ENCODE results near the gene ABLIM2. TPM values are rescaled to one million over a fixed set of nuclear protein-coding genes. Genes with fewer than 3 reads are reported as not detected.

The ABLIM2 gene
- total RNA-seq, 2 experiments from 2014 or later: 0.58 to 0.64 TPM

- ATAC-seq: no peak
- Mint-ChIP-seq H3K4me3 (no peak overlapping the region), H3K4me1 (peaks cover 2% of the 10 kb centered on the region), H3K27me3 (peaks cover 4% of the 10 kb centered on the region), H3K9me3 (ENCODE audit: low read depth) (no peaks in the 10 kb centered on the region), H3K27ac (no peak overlapping the region), H3K36me3 (ENCODE audit: low read depth) (no peaks in the 10 kb centered on the region)
- POLR2A ChIA-PET: no interaction called here
- DNase-seq: no peak
- CTCF ChIA-PET: no interaction called here
- intact Hi-C loops (cut with DNase I, micrococcal nuclease): no loop called here
These were observed 6.3 kb downstream of the ABLIM2 start for GRCh38 chr4:8152090-8152864.

DNA sequence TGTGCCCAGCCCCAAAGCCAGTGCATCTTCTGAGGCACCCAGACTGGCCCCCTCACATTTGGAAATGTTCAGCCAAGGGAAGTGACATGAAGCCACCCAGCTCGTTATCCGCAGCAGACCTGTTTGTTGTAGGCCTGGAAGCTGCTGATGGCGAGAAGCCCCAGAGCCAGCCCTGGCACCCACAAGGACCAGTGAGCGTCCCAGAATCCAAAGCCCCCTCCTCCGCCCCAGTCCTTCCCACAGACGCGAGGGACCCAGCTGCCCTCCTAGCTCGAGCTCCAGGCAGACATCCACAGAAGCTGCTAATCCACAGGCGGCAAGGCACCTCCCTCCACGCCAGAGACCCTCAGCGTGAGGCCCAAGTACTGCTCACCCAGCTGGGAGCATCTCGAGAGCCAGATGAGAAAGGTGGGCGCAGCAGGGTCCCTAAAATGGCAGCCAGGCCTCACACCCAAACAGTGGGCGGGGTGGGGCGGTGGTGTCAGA lies 7.4 kb downstream of the ABLIM2 start:
- intact Hi-C loops (cut with DNase I, micrococcal nuclease): no loop called here
- H3K36me3 Mint-ChIP-seq (ENCODE audit: low read depth): no peaks in the 10 kb centered on the region
- no peak overlapping the region for H3K4me3 Mint-ChIP-seq
- POLR2A ChIA-PET: no interaction called here
- no peak overlapping the region for H3K27ac Mint-ChIP-seq
- no peak for DNase-seq
- no peaks in the 10 kb centered on the region for H3K9me3 Mint-ChIP-seq (ENCODE audit: low read depth)
- H3K27me3 Mint-ChIP-seq: no peaks in the 10 kb centered on the region
- CTCF ChIA-PET: interaction anchor here (0.6 to 0.7 kb wide), 2 partner anchors 12 to 246 kb away, joined by 3 read pairs; no protein-coding TSS in a partner anchor
- peaks cover 2% of the 10 kb centered on the region for H3K4me1 Mint-ChIP-seq
- ATAC-seq: no peak

- POLR2A ChIA-PET: no interaction called here
- intact Hi-C loops (cut with DNase I, micrococcal nuclease): no loop called here
These were observed 8.2 kb downstream of the ABLIM2 start for GRCh38 chr4:8150152-8151090.

GRCh38 chr4:8149664-8150063 lies 8.9 kb downstream of the ABLIM2 start:
- peaks cover under 1% of the 10 kb centered on the region for H3K4me1 Mint-ChIP-seq
- H3K27me3 Mint-ChIP-seq: peaks cover 3% of the 10 kb centered on the region
- no peaks in the 10 kb centered on the region for H3K9me3 Mint-ChIP-seq (ENCODE audit: low read depth)
- CTCF ChIA-PET: no interaction called here
- intact Hi-C loops (cut with DNase I, micrococcal nuclease): no loop called here
- no peak overlapping the region for H3K27ac Mint-ChIP-seq
- ATAC-seq (no peak), DNase-seq (no peak)
- H3K36me3 Mint-ChIP-seq (ENCODE audit: low read depth): no peaks in the 10 kb centered on the region
- POLR2A ChIA-PET: no interaction called here
- H3K4me3 Mint-ChIP-seq: no peak overlapping the region

More at GRCh38 chr4:8150152-8151090, 8.2 kb downstream of the ABLIM2 start:
- CTCF ChIA-PET: interaction anchor here (0.7 kb wide), 1 partner anchor 247 kb away, joined by 3 read pairs; no protein-coding TSS in a partner anchor
- Mint-ChIP-seq H3K9me3 (ENCODE audit: low read depth) (no peaks in the 10 kb centered on the region), H3K4me1 (peaks cover 2% of the 10 kb centered on the region), H3K27ac (no peak overlapping the region), H3K36me3 (ENCODE audit: low read depth) (no peaks in the 10 kb centered on the region), H3K27me3 (peaks cover 3% of the 10 kb centered on the region), H3K4me3 (no peak overlapping the region)
- DNase-seq: no peak
- ATAC-seq: no peak

GRCh38 chr4:8148785-8149435 lies 9.7 kb downstream of the ABLIM2 start:
- Mint-ChIP-seq H3K27me3 (peaks cover 3% of the 10 kb centered on the region), H3K9me3 (ENCODE audit: low read depth) (no peaks in the 10 kb centered on the region), H3K4me3 (no peak overlapping the region), H3K27ac (no peak overlapping the region), H3K36me3 (ENCODE audit: low read depth) (no peaks in the 10 kb centered on the region), H3K4me1 (no peaks in the 10 kb centered on the region)
- no peak for DNase-seq
- ATAC-seq: no peak
- intact Hi-C loops (cut with DNase I, micrococcal nuclease): no loop called here
- POLR2A ChIA-PET: no interaction called here
- CTCF ChIA-PET: interaction anchor here (1.2 kb wide), 1 partner anchor 28 kb away, joined by 3 read pairs; no protein-coding TSS in a partner anchor

- DNase-seq: no peak
- ChIA-PET CTCF (interaction anchor here (1.2 kb wide), 1 partner anchor 29 kb away, joined by 3 read pairs; no protein-coding TSS in a partner anchor), POLR2A (no interaction called here)
- Mint-ChIP-seq H3K9me3 (ENCODE audit: low read depth) (no peaks in the 10 kb centered on the region), H3K36me3 (ENCODE audit: low read depth) (no peaks in the 10 kb centered on the region), H3K4me1 (no peaks in the 10 kb centered on the region), H3K27me3 (peaks cover 3% of the 10 kb centered on the region), H3K4me3 (no peak overlapping the region), H3K27ac (no peak overlapping the region)
- intact Hi-C loops (cut with DNase I, micrococcal nuclease): no loop called here
- ATAC-seq: no peak
These were observed 10.5 kb downstream of the ABLIM2 start for GRCh38 chr4:8148159-8148558.

DNA sequence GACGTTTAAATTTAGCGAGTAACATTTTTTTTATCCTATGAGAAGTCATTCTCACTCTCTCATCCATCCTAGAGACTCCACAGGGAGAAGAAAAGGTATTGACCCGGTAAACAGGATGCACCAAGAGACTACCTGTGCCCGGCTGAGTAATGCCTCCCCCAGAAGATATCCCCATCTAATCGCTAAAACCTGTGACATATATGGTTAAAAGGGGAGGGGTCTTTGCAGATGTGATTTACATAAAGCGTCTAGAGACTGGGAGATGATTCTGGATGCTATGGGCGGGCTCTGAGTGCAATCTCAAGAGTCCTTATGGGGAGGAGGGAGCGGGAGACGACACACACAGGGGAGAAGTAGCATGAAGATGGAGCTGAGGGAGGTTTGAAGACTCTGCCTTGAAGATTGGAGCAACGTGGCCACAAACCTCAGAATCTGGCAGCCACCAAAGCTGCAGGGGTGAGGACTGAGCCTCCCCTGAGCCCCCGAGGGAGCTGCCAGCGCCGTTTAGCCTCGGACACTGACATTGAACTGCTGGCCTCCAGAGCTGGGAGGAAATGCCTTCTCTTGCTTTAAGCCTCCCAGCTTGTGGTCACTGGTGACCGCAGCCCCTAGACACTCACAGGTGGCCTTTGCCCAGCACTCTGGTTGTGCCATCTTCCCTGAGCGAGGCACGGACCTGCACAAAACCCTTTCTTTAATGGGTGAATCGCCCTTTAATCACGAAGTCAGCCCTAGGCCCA lies 11.2 kb downstream of the ABLIM2 start:
- Mint-ChIP-seq H3K27me3 (peaks cover 3% of the 10 kb centered on the region), H3K36me3 (ENCODE audit: low read depth) (no peaks in the 10 kb centered on the region), H3K9me3 (ENCODE audit: low read depth) (no peaks in the 10 kb centered on the region), H3K4me1 (no peaks in the 10 kb centered on the region), H3K27ac (no peak overlapping the region), H3K4me3 (no peak overlapping the region)
- intact Hi-C loops (cut with DNase I, micrococcal nuclease): no loop called here
- DNase-seq: no peak
- no peak for ATAC-seq
- ChIA-PET POLR2A (no interaction called here), CTCF (no interaction called here)

GRCh38 chr4:8146157-8146556 lies 12.5 kb downstream of the ABLIM2 start:
- Mint-ChIP-seq H3K4me1 (no peaks in the 10 kb centered on the region), H3K27me3 (peaks cover 3% of the 10 kb centered on the region), H3K9me3 (ENCODE audit: low read depth) (no peaks in the 10 kb centered on the region), H3K27ac (no peak overlapping the region), H3K4me3 (no peak overlapping the region), H3K36me3 (ENCODE audit: low read depth) (no peaks in the 10 kb centered on the region)
- intact Hi-C loops (cut with DNase I, micrococcal nuclease): no loop called here
- POLR2A ChIA-PET: no interaction called here
- no peak for DNase-seq
- ATAC-seq: no peak
- CTCF ChIA-PET: no interaction called here

DNA sequence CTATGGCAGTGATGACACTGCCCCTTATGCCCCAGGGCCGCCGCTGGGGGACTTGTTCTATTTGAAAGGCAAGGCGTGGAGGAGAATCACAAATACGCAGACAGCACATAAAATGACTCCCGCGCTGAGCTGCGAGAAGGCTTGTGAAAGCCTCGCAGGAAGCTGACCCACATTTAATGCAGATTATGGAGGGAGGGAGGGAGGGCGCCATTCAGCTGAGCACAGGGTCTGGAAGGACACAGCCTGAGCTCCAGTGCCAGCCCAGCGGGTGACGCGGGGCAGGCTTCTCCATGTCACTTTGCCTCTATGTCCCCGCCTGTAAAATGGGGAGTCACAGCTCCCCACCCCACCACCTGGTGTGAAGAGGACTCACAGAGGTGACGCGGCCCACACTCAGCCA lies 14.3 kb downstream of the ABLIM2 start:
- intact Hi-C loops (cut with DNase I, micrococcal nuclease): no loop called here
- CTCF ChIA-PET: no interaction called here

GRCh38 chr4:8143392-8144140 lies 15.0 kb downstream of the ABLIM2 start:
- no peak overlapping the region for H3K4me3 Mint-ChIP-seq
- peaks cover 5% of the 10 kb centered on the region for H3K9me3 Mint-ChIP-seq (ENCODE audit: low read depth)
- ChIA-PET CTCF (no interaction called here), POLR2A (no interaction called here)
- peaks cover 6% of the 10 kb centered on the region for H3K36me3 Mint-ChIP-seq (ENCODE audit: low read depth)
- no peak for DNase-seq
- no peak overlapping the region for H3K27ac Mint-ChIP-seq
- H3K4me1 Mint-ChIP-seq: no peaks in the 10 kb centered on the region
- peaks cover 3% of the 10 kb centered on the region for H3K27me3 Mint-ChIP-seq
- no peak for ATAC-seq
- intact Hi-C loops (cut with DNase I, micrococcal nuclease): no loop called here

More for the DNA sequence above, 14.3 kb downstream of the ABLIM2 start:
- H3K4me1 Mint-ChIP-seq: no peaks in the 10 kb centered on the region
- peaks cover 4% of the 10 kb centered on the region for H3K36me3 Mint-ChIP-seq (ENCODE audit: low read depth)
- ATAC-seq (no peak), DNase-seq (no peak)
- peaks cover 3% of the 10 kb centered on the region for H3K27me3 Mint-ChIP-seq
- POLR2A ChIA-PET: no interaction called here
- H3K4me3 Mint-ChIP-seq: no peak overlapping the region
- peaks cover 3% of the 10 kb centered on the region for H3K9me3 Mint-ChIP-seq (ENCODE audit: low read depth)
- H3K27ac Mint-ChIP-seq: no peak overlapping the region

Measured in activated CD4-positive, alpha-beta T cell treated with anti-CD3 and anti-CD28 coated beads for 36 hours (primary cell).